Keratinocyte (primary cell): Measurements from ENCODE around the gene TSPAN7. TPM values are rescaled to one million over a fixed set of nuclear protein-coding genes. Genes with fewer than 3 reads are reported as not detected.

Experiments
- DNase-seq: peaks from one replicate; pipeline ENCODE4 v3.0.0-alpha.2; 2011; ENCODE audit warnings: low read depth, missing footprints, low spot score
- FAIRE-seq: peaks from 2 replicates; lab custom pipeline; 2011; peaks lifted over from hg19 to GRCh38; lab: Jason Lieb, UNC
- H2AFZ ChIP-seq: 2 replicates; pipeline ENCODE4 v1.6.0; 2012; ENCODE audit warnings: low read length, control low read depth, inconsistent platforms; ENCODE audit not compliant: control insufficient read depth
- H3K27ac ChIP-seq: 2 replicates; pipeline ENCODE4 v1.5.1; 2011; ENCODE audit warnings: low read length; ENCODE audit not compliant: control insufficient read depth, insufficient read depth
- H3K27me3 ChIP-seq: 3 replicates; pipeline ENCODE4 v1.6.0; 2011; ENCODE audit warnings: low read length; ENCODE audit not compliant: control insufficient read depth, insufficient read depth; ENCODE audit errors: extremely low read depth
- H3K36me3 ChIP-seq, 2 experiments: 2 replicates in 1 of 2; 3 replicates in 1 of 2; pipeline ENCODE4 v1.5.1; 2011; ENCODE audit warnings: low read length in 2 of 2, mild to moderate bottlenecking in 1 of 2; ENCODE audit not compliant: control insufficient read depth in 2 of 2, insufficient read depth in 2 of 2; ENCODE audit errors: extremely low read depth in 1 of 2
- H3K4me1 ChIP-seq: 3 replicates; pipeline ENCODE4 v1.5.1; 2011; ENCODE audit warnings: low read length; ENCODE audit not compliant: control insufficient read depth, insufficient read depth; ENCODE audit errors: extremely low read depth
- H3K4me2 ChIP-seq: 3 replicates; pipeline ENCODE4 v1.6.0; 2011; ENCODE audit warnings: low read depth, low read length; ENCODE audit not compliant: control insufficient read depth, insufficient read depth; ENCODE audit errors: extremely low read depth
- H3K4me3 ChIP-seq, 3 experiments: fragments of 200-600 bp in 1 of 3; sonication (generic) in 1 of 3; 2 replicates in 2 of 3; 3 replicates in 1 of 3; pipeline ENCODE4 v1.5.1; 2011 to 2016; ENCODE audit warnings: low read length in 3 of 3, mild to moderate bottlenecking in 3 of 3, control low read depth in 2 of 3, inconsistent platforms in 1 of 3, low read depth in 1 of 3, mixed read lengths in 1 of 3, mixed run types in 1 of 3, moderate library complexity in 1 of 3; ENCODE audit not compliant: control insufficient read depth in 2 of 3, insufficient read depth in 2 of 3; ENCODE audit errors: extremely low read depth in 1 of 3
- H3K79me2 ChIP-seq: 2 replicates; pipeline ENCODE4 v1.6.0; 2012; ENCODE audit warnings: low read length; ENCODE audit not compliant: control insufficient read depth, insufficient read depth
- H3K9ac ChIP-seq: 3 replicates; pipeline ENCODE4 v1.6.0; 2011; ENCODE audit warnings: low read length; ENCODE audit not compliant: control insufficient read depth, insufficient read depth; ENCODE audit errors: extremely low read depth
- H3K9me1 ChIP-seq: 3 replicates; pipeline ENCODE4 v1.6.0; 2011; ENCODE audit warnings: low read length; ENCODE audit not compliant: control insufficient read depth, insufficient read depth; ENCODE audit errors: extremely low read depth
- H3K9me3 ChIP-seq: 2 replicates; pipeline ENCODE4 v1.5.1; 2012; ENCODE audit warnings: low read depth, low read length; ENCODE audit not compliant: control insufficient read depth
- H4K20me1 ChIP-seq: 3 replicates; pipeline ENCODE4 v1.6.0; 2011; ENCODE audit warnings: low read length; ENCODE audit not compliant: control insufficient read depth, insufficient read depth; ENCODE audit errors: extremely low read depth
- CTCF ChIP-seq, 3 experiments: IDR thresholded peaks in 1 of 3; conservative IDR thresholded peaks in 1 of 3; optimal IDR thresholded peaks in 1 of 3; 2 replicates in 2 of 3; 3 replicates in 1 of 3; pipeline versions ENCODE3 to v1.5.1; 2011; ENCODE audit warnings: low read length in 3 of 3, mild to moderate bottlenecking in 3 of 3, moderate library complexity in 2 of 3, control low read depth in 1 of 3, inconsistent platforms in 1 of 3; ENCODE audit not compliant: insufficient read depth in 2 of 3; ENCODE audit errors: extremely low read depth in 1 of 3
- EZH2 ChIP-seq: IDR thresholded peaks from one replicate; pipeline ENCODE4 v1.6.1; 2012; ENCODE audit warnings: inconsistent platforms, mild to moderate bottlenecking, low read length, moderate library complexity
- dilution Hi-C: fragments of 300-500 bp; cut with MboI; formaldehyde crosslinking; loops from one replicate; pipeline ENCODE4 v1.7.0; 2020; ENCODE audit warnings: low sequenced_read_pairs; ENCODE audit not compliant: extremely low pct_ligation_motif_present
- polyA plus RNA-seq, 5 experiments: library from polyadenylated mRNA; depleted of rRNA in 3 of 5; stranded (reverse) in 3 of 5; stranded (forward) in 1 of 5; unstranded in 1 of 5; fragments of >200 nt; gene quantifications; 1 replicate in 1 of 5; 2 replicates in 3 of 5; 3 replicates in 1 of 5; pipeline versions ENCODE4 v1.2.1 to v1.2.3, GENCODE V29; 2011 to 2012; ENCODE audit warnings: missing spikeins in 2 of 5, low read depth in 1 of 5, low replicate concordance in 1 of 5

Gene TSPAN7
- polyA plus RNA-seq, 1 donor (not counting 4 experiments of a cell fraction or from before 2014, with no cell fraction given): 2.3 TPM

GRCh38 chrX:38638952-38639529 is 77.7 kb downstream of the TSPAN7 start:
- Histone ChIP-seq H3K9me3 (no peaks in the 10 kb centered on the region), H3K27ac (no peak overlapping the region), H3K9ac (no peak overlapping the region), H3K79me2 (no peaks in the 10 kb centered on the region), H3K4me2 (no peak overlapping the region), H2AFZ (no peak overlapping the region), H3K9me1 (no peaks in the 10 kb centered on the region), H3K4me1 (no peaks in the 10 kb centered on the region), H4K20me1 (no peaks in the 10 kb centered on the region), H3K27me3 (no peaks in the 10 kb centered on the region), H3K4me3 (no peak overlapping the region), H3K36me3 (no peaks in the 10 kb centered on the region)
- TF ChIP-seq EZH2: no peak
- dilution Hi-C loops: no loop called here
- DNase-seq (no peak), FAIRE-seq (no peak)

- H2AFZ ChIP-seq: no peak overlapping the region
- no peaks in the 10 kb centered on the region for H3K9me1 ChIP-seq
- no peaks in the 10 kb centered on the region for H3K36me3 ChIP-seq
- H3K4me2 ChIP-seq: no peak overlapping the region
- TF ChIP-seq EZH2 (no peak), CTCF (optimal IDR thresholded peaks at IDR 0.05 in 1 of 3, IDR thresholded peaks at IDR 0.05 in 1 of 3, conservative IDR thresholded peaks at IDR 0.05 in 1 of 3; ENCODE audit: extremely low read depth in 1 of 3, insufficient read depth in 2 of 3, low read length in 3 of 3) (no peak)
- H3K9me3 ChIP-seq: no peaks in the 10 kb centered on the region
- no peaks in the 10 kb centered on the region for H3K27me3 ChIP-seq
- dilution Hi-C loops: no loop called here
- H3K79me2 ChIP-seq: no peaks in the 10 kb centered on the region
- no peak for DNase-seq
- no peak overlapping the region for H3K27ac ChIP-seq
- no peak for FAIRE-seq
- no peaks in the 10 kb centered on the region for H3K4me1 ChIP-seq
- no peaks in the 10 kb centered on the region for H4K20me1 ChIP-seq
- no peak overlapping the region for H3K9ac ChIP-seq
- H3K4me3 ChIP-seq: no peak overlapping the region
These were observed 78.4 kb downstream of the TSPAN7 start for GRCh38 chrX:38639730-38640129.

- DNase-seq (no peak), FAIRE-seq (no peak)
- Histone ChIP-seq H3K27me3 (no peaks in the 10 kb centered on the region), H3K4me2 (no peak overlapping the region), H3K9ac (no peak overlapping the region), H2AFZ (no peak overlapping the region), H3K9me1 (no peaks in the 10 kb centered on the region), H3K9me3 (no peaks in the 10 kb centered on the region), H3K4me3 (no peak overlapping the region), H3K79me2 (no peaks in the 10 kb centered on the region), H3K27ac (no peak overlapping the region), H3K4me1 (no peaks in the 10 kb centered on the region), H3K36me3 (no peaks in the 10 kb centered on the region), H4K20me1 (no peaks in the 10 kb centered on the region)
- TF ChIP-seq CTCF (optimal IDR thresholded peaks at IDR 0.05 in 1 of 3, IDR thresholded peaks at IDR 0.05 in 1 of 3, conservative IDR thresholded peaks at IDR 0.05 in 1 of 3; ENCODE audit: extremely low read depth in 1 of 3, insufficient read depth in 2 of 3, low read length in 3 of 3): no peak
- no peak for TF ChIP-seq EZH2
- dilution Hi-C loops: no loop called here
These were observed 79.9 kb downstream of the TSPAN7 start for GRCh38 chrX:38641197-38641596.
